H9 (cell line): Measurements from ENCODE around the gene CDCP1. TPM values are rescaled to one million over a fixed set of nuclear protein-coding genes. Genes with fewer than 3 reads are reported as not detected.

Experiments used
- DNase-seq: peaks from one replicate; pipeline ENCODE4 v3.0.0-alpha.2; 2017
- H2AFZ ChIP-seq: one replicate; pipeline ENCODE4 v1.6.1; 2013; ENCODE audit warnings: mild to moderate bottlenecking, low read length, control low read depth, moderate library complexity
- H2AK5ac ChIP-seq: 2 replicates; pipeline ENCODE4 v1.6.1; 2013; ENCODE audit warnings: low read length, control low read depth, mixed read lengths; ENCODE audit not compliant: insufficient read length
- H2BK120ac ChIP-seq: one replicate; pipeline ENCODE4 v1.6.1; 2013; ENCODE audit warnings: low read depth, mild to moderate bottlenecking, low read length, control low read depth, inconsistent platforms; ENCODE audit not compliant: poor library complexity, severe bottlenecking
- H2BK12ac ChIP-seq: 2 replicates; pipeline ENCODE4 v1.6.1; 2013; ENCODE audit warnings: low read length, control low read depth, mixed read lengths, low read depth; ENCODE audit not compliant: insufficient read length
- H2BK15ac ChIP-seq: 2 replicates; pipeline ENCODE4 v1.6.1; 2013; ENCODE audit warnings: low read depth, low read length, control low read depth
- H2BK20ac ChIP-seq: one replicate; pipeline ENCODE4 v1.6.1; 2013; ENCODE audit warnings: low read depth, mild to moderate bottlenecking, low read length, control low read depth, inconsistent platforms; ENCODE audit not compliant: poor library complexity, severe bottlenecking
- H2BK5ac ChIP-seq: 2 replicates; pipeline ENCODE4 v1.6.1; 2013; ENCODE audit warnings: low read length, control low read depth, mixed read lengths; ENCODE audit not compliant: insufficient read length
- H3K14ac ChIP-seq: 2 replicates; pipeline ENCODE4 v1.6.1; 2013; ENCODE audit warnings: low read length, control low read depth; ENCODE audit not compliant: insufficient read depth
- H3K18ac ChIP-seq: 2 replicates; pipeline ENCODE4 v1.6.1; 2013; ENCODE audit warnings: low read depth, mild to moderate bottlenecking, mixed read lengths, low read length, control low read depth; ENCODE audit not compliant: insufficient read length
- H3K23ac ChIP-seq: 2 replicates; pipeline ENCODE4 v1.6.1; 2013; ENCODE audit warnings: low read length, control low read depth, mixed read lengths, low read depth; ENCODE audit not compliant: insufficient read length
- H3K23me2 ChIP-seq: 2 replicates; pipeline ENCODE4 v1.6.1; 2013; ENCODE audit warnings: low read depth, mild to moderate bottlenecking, mixed read lengths, low read length, control low read depth; ENCODE audit not compliant: insufficient read length, poor library complexity, severe bottlenecking
- H3K27ac ChIP-seq: 2 replicates; pipeline ENCODE4 v1.5.1; 2013; ENCODE audit warnings: low read length, control low read depth, mixed read lengths, low read depth; ENCODE audit not compliant: insufficient read length
- H3K27me3 ChIP-seq: 2 replicates; pipeline ENCODE4 v1.6.1; 2013; ENCODE audit warnings: low read length, control low read depth, inconsistent platforms; ENCODE audit not compliant: insufficient read depth
- H3K4ac ChIP-seq: 2 replicates; pipeline ENCODE4 v1.6.1; 2013; ENCODE audit warnings: low read depth, mild to moderate bottlenecking, control low read depth, inconsistent platforms, low read length, moderate library complexity
- H3K4me1 ChIP-seq: 2 replicates; pipeline ENCODE4 v1.6.1; 2013; ENCODE audit warnings: low read length, control low read depth, inconsistent platforms; ENCODE audit not compliant: insufficient read depth
- H3K4me2 ChIP-seq: 2 replicates; pipeline ENCODE4 v1.6.1; 2013; ENCODE audit warnings: low read length, control low read depth, mixed read lengths; ENCODE audit not compliant: insufficient read length, insufficient read depth
- H3K56ac ChIP-seq: 2 replicates; pipeline ENCODE4 v1.6.1; 2013; ENCODE audit warnings: low read depth, mild to moderate bottlenecking, mixed read lengths, low read length, control low read depth; ENCODE audit not compliant: insufficient read length
- H3K79me1 ChIP-seq: 2 replicates; pipeline ENCODE4 v1.6.1; 2013; ENCODE audit warnings: low read depth, mild to moderate bottlenecking, moderate library complexity, low read length, control low read depth, inconsistent platforms; ENCODE audit not compliant: insufficient read depth, poor library complexity, severe bottlenecking
- H3K79me2 ChIP-seq: 2 replicates; pipeline ENCODE4 v1.6.1; 2013; ENCODE audit warnings: low read length, control low read depth, inconsistent platforms; ENCODE audit not compliant: insufficient read depth
- H3K9ac ChIP-seq: 2 replicates; pipeline ENCODE4 v1.6.1; 2013; ENCODE audit warnings: low read length, control low read depth, mixed read lengths; ENCODE audit not compliant: insufficient read length; ENCODE audit errors: extremely low read depth
- H3K9me3 ChIP-seq: one replicate; pipeline ENCODE4 v1.6.1; 2013; ENCODE audit warnings: low read depth, low read length, inconsistent platforms; ENCODE audit not compliant: control insufficient read depth
- H3T11ph ChIP-seq: one replicate; pipeline ENCODE4 v1.6.1; 2013; ENCODE audit warnings: mild to moderate bottlenecking, low read length, control low read depth, inconsistent platforms
- H4K20me1 ChIP-seq: one replicate; pipeline ENCODE4 v1.6.1; 2013; ENCODE audit not compliant: control insufficient read depth, insufficient read length, insufficient read depth
- H4K5ac ChIP-seq: 2 replicates; pipeline ENCODE4 v1.6.1; 2013; ENCODE audit warnings: low read depth, mild to moderate bottlenecking, mixed read lengths, low read length, control low read depth; ENCODE audit not compliant: insufficient read length
- H4K8ac ChIP-seq: replicated peaks from 2 replicates; pipeline ENCODE4 v1.6.1; 2013; ENCODE audit warnings: low read length, control low read depth, mixed read lengths, low read depth; ENCODE audit not compliant: insufficient read length
- H4K91ac ChIP-seq: 2 replicates; pipeline ENCODE4 v1.6.1; 2013; ENCODE audit warnings: low read depth, mild to moderate bottlenecking, moderate library complexity, mixed read lengths, low read length, control low read depth; ENCODE audit not compliant: insufficient read length
- H3K27ac Mint-ChIP-seq, 3 experiments: 2 replicates in 2 of 3; 3 replicates in 1 of 3; pipeline ENCODE4 v1.8.0; 2020 to 2021; ENCODE audit warnings: mixed read lengths in 3 of 3, mild to moderate bottlenecking in 1 of 3, moderate library complexity in 1 of 3
- H3K27me3 Mint-ChIP-seq: 2 replicates; pipeline ENCODE4 v1.8.0; 2021; ENCODE audit warnings: low read depth, mild to moderate bottlenecking, moderate library complexity, mixed read lengths
- H3K36me3 Mint-ChIP-seq, 3 experiments: 2 replicates in 2 of 3; 3 replicates in 1 of 3; pipeline ENCODE4 v1.8.0; 2020 to 2021; ENCODE audit warnings: low read depth in 3 of 3, mixed read lengths in 3 of 3; ENCODE audit not compliant: insufficient read depth in 1 of 3
- H3K4me1 Mint-ChIP-seq, 2 experiments: 2 replicates each; pipeline ENCODE4 v1.8.0; 2020; ENCODE audit warnings: mixed read lengths in 2 of 2
- H3K4me3 Mint-ChIP-seq, 2 experiments: 2 replicates in 1 of 2; 3 replicates in 1 of 2; pipeline ENCODE4 v1.8.0; 2020 to 2021; ENCODE audit warnings: mild to moderate bottlenecking in 2 of 2, mixed read lengths in 2 of 2, moderate library complexity in 1 of 2
- H3K9me3 Mint-ChIP-seq, 2 experiments: 2 replicates in 1 of 2; 3 replicates in 1 of 2; pipeline ENCODE4 v1.8.0; 2020; ENCODE audit warnings: mild to moderate bottlenecking in 2 of 2, mixed read lengths in 2 of 2, moderate library complexity in 1 of 2
- CTCF ChIP-seq: fragments of 200-600 bp; sonication (generic); conservative IDR thresholded peaks from 3 replicates; pipeline ENCODE4 v1.8.0; 2021; ENCODE audit warnings: antibody characterized with exemption, mild to moderate bottlenecking
- WGBS: extraction: QIAGEN DNeasy Blood & Tissue Kit; methylation state at CpG from one replicate; pipeline ENCODE4 v1.1.7; 2013; ENCODE audit warnings: missing lambda C conversion rate, low lambda C conversion rate, mixed read lengths; ENCODE audit not compliant: insufficient read length; ENCODE audit errors: extremely low coverage; 5-methylcytosine and 5-hydroxymethylcytosine counted together
- total RNA-seq: library from RNA; stranded (reverse); gene quantifications from 2 replicates; pipeline ENCODE4 v1.2.1, GENCODE V29; 2021

The CDCP1 gene
- total RNA-seq, 1 experiment from 2014 or later = 12.9 TPM

GRCh38 chr3:45110509-45110833 is 35.7 kb downstream of the CDCP1 start:
- Histone ChIP-seq H2BK120ac (no peak overlapping the region), H3K79me1 (no peaks in the 10 kb centered on the region), H4K20me1 (no peaks in the 10 kb centered on the region), H3T11ph (no peak overlapping the region), H3K79me2 (no peaks in the 10 kb centered on the region), H2AK5ac (no peak overlapping the region), H4K8ac (no peak overlapping the region), H2BK12ac (no peak overlapping the region), H3K14ac (no peak overlapping the region), H2BK5ac (no peak overlapping the region), H4K91ac (no peak overlapping the region), H2BK15ac (no peak overlapping the region), H3K4me1 (no peaks in the 10 kb centered on the region), H3K27ac (no peak overlapping the region), H2AFZ (no peak overlapping the region), H3K4ac (no peak overlapping the region), H4K5ac (no peak overlapping the region), H3K9ac (no peak overlapping the region), H3K23ac (no peak overlapping the region), H2BK20ac (no peak overlapping the region), H3K18ac (no peak overlapping the region), H3K56ac (no peak overlapping the region), H3K9me3 (no peaks in the 10 kb centered on the region), H3K23me2 (no peaks in the 10 kb centered on the region), H3K27me3 (no peaks in the 10 kb centered on the region), H3K4me2 (no peak overlapping the region)
- Mint-ChIP-seq H3K27ac (no peak overlapping the region), H3K4me1 (peaks cover 2 to 4% of the 10 kb centered on the region in 2 experiments; a peak in 2 of 4 replicates), H3K27me3 (no peaks in the 10 kb centered on the region), H3K9me3 (no peaks in the 10 kb centered on the region), H3K4me3 (no peak overlapping the region), H3K36me3 (peaks cover 4 to 32% (median 26%) of the 10 kb centered on the region in 3 experiments; a peak in 5 of 7 replicates)
- DNase-seq = no peak
- TF ChIP-seq CTCF = no peak
- no CpG with 5 or more reads among the region's 10 CpGs for whole genome bisulfite sequencing
